Brain microvascular endothelial cell (primary cell): ENCODE measurements around the gene ATE1.

Experiments used
- DNase-seq: peaks from one replicate; pipeline ENCODE4 v3.0.0-alpha.2; 2020
- H3K27ac ChIP-seq: fragments of 250-450 bp; sonication (Bioruptor Pico); 2 replicates; pipeline ENCODE4 v1.5.1; 2020; ENCODE audit warnings: mild to moderate bottlenecking, moderate library complexity
- H3K27me3 ChIP-seq: fragments of 250-450 bp; sonication (Bioruptor Pico); replicated peaks from 2 replicates; pipeline ENCODE4 v1.5.1; 2020; ENCODE audit warnings: mild to moderate bottlenecking
- H3K36me3 ChIP-seq: fragments of 250-450 bp; sonication (Bioruptor Pico); replicated peaks from 2 replicates; pipeline ENCODE4 v1.5.1; 2020; ENCODE audit warnings: mild to moderate bottlenecking
- H3K4me3 ChIP-seq: 2 replicates; pipeline ENCODE4 v1.5.1; 2011; ENCODE audit warnings: low read depth, mild to moderate bottlenecking, control low read depth, low read length, moderate library complexity
- CTCF ChIP-seq: IDR thresholded peaks from 2 replicates; pipeline ENCODE4 v1.5.1; 2011; ENCODE audit warnings: low read depth, mild to moderate bottlenecking, moderate library complexity, low read length, control low read depth, inconsistent platforms; ENCODE audit errors: missing control alignments
- in situ Hi-C: cut with HindIII; loops from 2 replicates; pipeline ENCODE4 v1.10.0; 2017; ENCODE audit warnings: low sequenced_read_pairs, low pct_ligation_motif_present

ATE1 gene

GRCh38 chr10:121800146-121800545, 127.7 kb downstream of the ATE1 start:
- in situ Hi-C loops = no loop called here
- H3K4me3 ChIP-seq = no peak overlapping the region
- no peaks in the 10 kb centered on the region for H3K27me3 ChIP-seq
- H3K36me3 ChIP-seq = no peaks in the 10 kb centered on the region
- DNase-seq = no peak
- no peak for TF ChIP-seq CTCF
- no peak overlapping the region for H3K27ac ChIP-seq

- DNase-seq = no peak
- no peak overlapping the region for H3K4me3 ChIP-seq
- no peaks in the 10 kb centered on the region for H3K27me3 ChIP-seq
- in situ Hi-C loops = no loop called here
- TF ChIP-seq CTCF = no peak
- H3K36me3 ChIP-seq = no peaks in the 10 kb centered on the region
- no peak overlapping the region for H3K27ac ChIP-seq
Observed at GRCh38 chr10:121797490-121797889, 130.3 kb downstream of the ATE1 start.

DNA sequence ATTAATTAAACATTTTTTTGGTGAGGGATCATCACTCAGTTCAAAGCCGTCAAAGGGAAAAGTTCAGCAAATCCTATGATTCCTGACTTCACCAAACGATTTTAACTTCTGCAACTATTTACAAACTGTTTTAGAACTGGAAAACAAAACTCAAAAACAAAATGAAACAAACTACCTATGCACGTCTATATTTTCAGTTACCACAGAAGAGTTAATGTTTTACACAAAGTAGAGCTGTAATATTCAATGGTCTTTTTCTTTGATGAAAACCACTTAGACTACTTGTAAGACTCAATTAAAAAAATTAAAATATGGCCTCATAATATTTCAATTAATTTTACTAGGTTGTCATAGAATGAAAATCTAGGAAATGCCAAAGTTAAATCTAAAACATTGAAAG, 131.5 kb downstream of the ATE1 start:
- in situ Hi-C loops = no loop called here
- H3K4me3 ChIP-seq = no peak overlapping the region
- H3K27ac ChIP-seq = no peak overlapping the region
- H3K27me3 ChIP-seq = no peaks in the 10 kb centered on the region
- DNase-seq = no peak
- no peak for TF ChIP-seq CTCF
- no peaks in the 10 kb centered on the region for H3K36me3 ChIP-seq

- no peak for TF ChIP-seq CTCF
- Histone ChIP-seq H3K27ac (no peak overlapping the region), H3K27me3 (no peaks in the 10 kb centered on the region), H3K4me3 (no peak overlapping the region), H3K36me3 (no peaks in the 10 kb centered on the region)
- in situ Hi-C loops = no loop called here
- peak; percentile 63 for DNase-seq
Observed at GRCh38 chr10:121792198-121792597, 135.6 kb downstream of the ATE1 start.

- H3K27ac ChIP-seq = no peak overlapping the region
- H3K4me3 ChIP-seq = no peak overlapping the region
- H3K36me3 ChIP-seq = no peaks in the 10 kb centered on the region
- in situ Hi-C loops = no loop called here
- no peaks in the 10 kb centered on the region for H3K27me3 ChIP-seq
- DNase-seq = no peak
- TF ChIP-seq CTCF = no peak
Observed at GRCh38 chr10:121791761-121792160, 136.1 kb downstream of the ATE1 start.

DNA sequence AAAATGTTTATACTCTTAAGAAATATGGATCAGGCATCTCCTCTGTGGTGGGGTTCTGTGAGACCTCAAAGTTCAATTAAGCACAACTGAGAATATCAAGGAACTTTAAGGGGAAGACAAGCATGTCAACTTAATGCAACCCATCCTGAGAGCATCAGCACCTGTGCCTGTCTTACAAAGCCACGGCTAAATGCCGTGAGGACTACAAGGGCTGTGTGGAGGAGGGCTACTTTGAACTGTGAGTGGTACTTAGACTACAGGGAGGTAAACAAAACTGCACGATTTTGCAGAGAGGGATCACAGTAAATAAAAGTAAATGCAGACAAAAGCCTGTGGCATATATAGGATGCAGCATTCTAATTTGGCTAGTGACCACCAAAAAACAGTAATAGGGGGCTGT, 139.1 kb downstream of the ATE1 start:
- Histone ChIP-seq H3K4me3 (no peak overlapping the region), H3K36me3 (no peaks in the 10 kb centered on the region), H3K27ac (no peak overlapping the region), H3K27me3 (no peaks in the 10 kb centered on the region)
- no peak for DNase-seq
- TF ChIP-seq CTCF = no peak
- in situ Hi-C loops = no loop called here
